RKO (cell line): Measurements from ENCODE around the gene TMEM201.

Experiments
- DNase-seq: peaks from one replicate; pipeline ENCODE4 v3.0.0-alpha.2; 2016; ENCODE audit warnings: low spot score

The TMEM201 gene

DNA sequence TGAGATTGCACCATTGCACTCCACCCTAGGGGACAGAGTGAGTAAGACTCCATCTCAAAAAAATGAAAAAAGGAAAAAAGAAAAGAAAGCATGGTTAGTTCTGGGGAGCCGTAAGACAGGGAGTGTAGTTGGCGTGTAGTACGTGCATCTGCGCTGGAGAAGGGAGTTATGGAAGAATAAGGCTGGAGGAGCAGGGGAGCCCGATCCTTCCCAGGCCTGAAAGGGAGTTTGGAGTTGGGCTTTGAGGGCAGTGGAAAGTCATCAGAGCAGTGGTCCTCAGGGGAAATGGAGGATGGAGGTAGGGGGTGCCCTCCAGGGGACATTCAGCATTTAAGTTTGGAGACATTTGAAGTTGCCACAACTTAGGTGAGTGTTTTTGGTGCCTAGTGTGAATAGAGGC lies 11.3 kb upstream of the TMEM201 start:
- DNase-seq = no peak

DNA sequence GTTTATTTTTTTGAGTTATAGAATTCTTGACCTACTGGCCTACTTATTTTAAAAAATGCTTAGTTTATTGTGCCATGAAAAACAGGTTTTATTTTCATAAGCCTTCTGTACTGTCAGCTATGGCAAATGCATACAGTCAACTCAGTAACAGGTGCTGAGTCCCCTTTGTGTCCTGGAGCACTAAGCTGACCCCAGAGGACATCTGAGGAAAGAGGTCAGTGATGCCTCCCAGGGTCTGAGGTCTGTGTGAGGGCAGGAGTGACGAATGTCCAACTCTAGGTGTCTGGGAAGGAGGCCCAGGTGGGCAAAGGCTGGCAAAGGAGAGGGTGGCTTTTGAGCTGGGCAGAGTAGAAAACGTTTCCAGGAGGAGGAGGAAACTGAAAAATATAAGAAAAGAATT lies 7.8 kb upstream of the TMEM201 start:
- no peak for DNase-seq

DNA sequence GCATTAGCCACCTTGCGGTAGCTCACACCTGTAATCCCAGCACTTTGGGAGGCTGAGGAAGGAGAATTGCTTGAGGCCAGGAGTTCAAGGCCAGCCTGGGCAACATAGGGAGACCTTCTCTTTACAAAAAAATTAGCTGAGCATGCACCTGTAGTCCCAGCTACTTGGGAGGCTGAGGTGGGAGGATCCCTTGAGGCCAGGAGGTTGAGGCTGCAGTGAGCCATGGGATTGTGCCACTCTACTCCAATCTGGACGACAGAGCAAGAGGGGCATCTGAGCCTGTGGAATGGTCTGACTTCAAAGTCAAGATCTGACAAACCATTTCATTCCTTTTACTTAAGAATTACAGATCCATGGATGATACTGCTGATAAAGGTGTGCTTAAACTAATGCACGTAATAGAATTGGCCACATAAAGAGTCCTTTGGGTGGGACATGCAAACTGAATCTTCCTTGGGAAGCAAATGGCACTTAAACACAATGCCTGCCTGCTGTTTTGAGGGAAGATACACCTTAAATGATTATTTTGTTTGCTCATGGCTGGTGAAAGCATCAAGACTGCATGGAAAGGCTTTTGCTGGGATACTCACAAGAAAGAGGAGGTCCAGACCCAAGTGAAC lies 2.5 kb upstream of the TMEM201 start:
- DNase-seq = no peak

DNA sequence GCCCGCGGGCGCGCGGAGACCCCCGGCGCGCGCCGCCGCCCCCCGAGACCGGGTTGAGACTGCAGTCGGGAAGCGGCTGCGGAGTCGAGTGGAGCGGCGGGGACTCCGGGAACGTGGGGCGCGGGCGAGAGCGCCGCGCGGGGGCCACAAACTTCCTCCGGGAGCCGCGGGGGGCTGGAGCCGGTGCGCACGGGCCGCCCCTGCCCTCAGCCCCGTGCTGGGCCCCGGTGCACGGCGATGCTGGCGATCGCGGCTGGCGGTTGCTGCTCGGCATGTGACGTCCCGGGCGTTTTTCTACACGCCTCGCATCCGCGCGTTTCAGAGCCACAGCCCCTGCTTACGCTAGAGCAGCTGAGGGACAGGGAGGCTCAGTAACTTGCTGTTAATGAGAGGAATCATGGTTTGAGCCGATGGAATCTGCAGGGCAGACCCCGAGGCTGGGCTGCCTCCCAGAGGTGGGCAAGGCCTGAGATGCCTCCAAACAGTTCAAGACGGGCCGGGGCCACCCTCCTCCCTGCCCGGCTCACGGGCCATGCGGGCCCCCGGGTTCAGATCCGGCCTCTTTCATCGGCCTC lies 520 bp downstream of the TMEM201 start:
- DNase-seq = peak; percentile 7

DNA sequence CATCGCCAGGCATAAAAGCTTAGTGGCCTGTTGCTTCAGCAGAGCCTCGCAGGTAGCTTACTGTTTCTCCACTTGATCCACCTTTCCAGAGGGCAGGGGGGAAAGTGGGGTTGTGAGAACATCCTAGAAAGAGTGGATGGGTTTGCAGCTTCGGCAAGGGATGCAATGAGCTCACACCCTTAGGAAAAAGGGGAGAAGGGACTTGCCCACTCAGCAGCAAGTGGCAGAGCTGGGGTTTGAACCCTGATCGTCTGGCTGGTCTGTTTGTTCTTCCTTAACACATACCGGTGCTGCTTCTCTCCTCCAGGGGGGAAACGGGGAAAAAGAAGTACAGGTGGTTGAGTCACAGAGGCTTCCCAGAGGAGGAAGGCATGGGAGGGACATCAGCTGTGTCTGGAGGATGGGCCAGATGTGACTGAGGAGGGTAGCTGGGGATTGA lies 1.0 kb downstream of the TMEM201 start:
- DNase-seq = peak; percentile 40

DNA sequence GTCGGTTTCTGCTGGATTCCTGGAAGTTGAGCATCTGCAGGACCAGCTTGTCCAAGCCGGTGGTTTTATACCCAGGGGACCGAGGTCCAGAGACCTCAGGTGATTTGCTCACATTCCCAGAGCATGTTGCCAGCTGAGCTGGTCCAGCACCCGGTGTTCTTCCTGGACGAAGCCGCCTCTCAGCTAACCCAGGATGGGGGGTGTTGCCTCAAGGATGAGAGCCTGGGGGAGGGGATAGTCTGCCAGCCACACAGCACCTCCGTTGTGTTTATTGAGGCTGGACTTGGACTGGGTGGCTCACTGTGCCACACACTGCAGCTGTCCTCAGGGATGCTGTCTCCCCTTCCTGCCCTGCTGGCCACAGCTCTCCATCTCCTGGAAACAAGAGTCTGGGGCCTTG lies 1.5 kb downstream of the TMEM201 start:
- no peak for DNase-seq

DNA sequence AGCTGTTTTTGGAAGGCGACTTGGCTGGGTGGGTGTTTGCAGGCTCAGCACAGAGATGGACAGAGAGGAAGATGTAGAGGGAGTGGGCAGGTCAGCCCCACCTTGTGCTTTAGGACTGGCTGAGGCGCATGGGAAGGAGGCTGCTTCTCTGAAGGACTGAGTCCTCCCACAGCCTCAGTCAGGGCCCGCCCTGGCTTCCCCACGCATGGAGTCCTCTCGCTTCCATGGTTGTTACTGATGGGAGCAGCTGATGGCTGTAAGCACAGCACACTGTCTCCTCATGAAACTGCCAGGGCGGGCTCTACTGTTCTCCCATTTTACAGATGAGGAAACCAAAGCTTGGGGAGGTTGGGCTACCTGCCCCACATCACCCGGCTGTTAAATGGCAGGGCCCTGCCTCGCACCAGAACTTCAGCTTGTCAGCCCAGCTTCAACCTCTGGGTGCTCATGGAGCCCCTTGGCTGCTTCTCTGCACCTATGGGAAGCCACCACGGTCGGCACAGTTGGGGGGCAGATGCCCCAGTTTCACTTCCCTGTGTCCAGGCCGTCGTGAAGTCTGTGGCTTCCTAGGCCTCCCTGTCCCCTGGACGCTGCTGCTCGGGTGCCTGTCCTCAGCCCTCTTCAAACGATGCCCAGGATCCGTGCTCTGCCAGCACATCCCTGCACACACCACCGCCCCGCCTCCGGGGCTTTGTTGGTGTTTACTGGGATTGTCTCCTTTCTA lies 2.4 kb downstream of the TMEM201 start:
- DNase-seq = no peak

DNA sequence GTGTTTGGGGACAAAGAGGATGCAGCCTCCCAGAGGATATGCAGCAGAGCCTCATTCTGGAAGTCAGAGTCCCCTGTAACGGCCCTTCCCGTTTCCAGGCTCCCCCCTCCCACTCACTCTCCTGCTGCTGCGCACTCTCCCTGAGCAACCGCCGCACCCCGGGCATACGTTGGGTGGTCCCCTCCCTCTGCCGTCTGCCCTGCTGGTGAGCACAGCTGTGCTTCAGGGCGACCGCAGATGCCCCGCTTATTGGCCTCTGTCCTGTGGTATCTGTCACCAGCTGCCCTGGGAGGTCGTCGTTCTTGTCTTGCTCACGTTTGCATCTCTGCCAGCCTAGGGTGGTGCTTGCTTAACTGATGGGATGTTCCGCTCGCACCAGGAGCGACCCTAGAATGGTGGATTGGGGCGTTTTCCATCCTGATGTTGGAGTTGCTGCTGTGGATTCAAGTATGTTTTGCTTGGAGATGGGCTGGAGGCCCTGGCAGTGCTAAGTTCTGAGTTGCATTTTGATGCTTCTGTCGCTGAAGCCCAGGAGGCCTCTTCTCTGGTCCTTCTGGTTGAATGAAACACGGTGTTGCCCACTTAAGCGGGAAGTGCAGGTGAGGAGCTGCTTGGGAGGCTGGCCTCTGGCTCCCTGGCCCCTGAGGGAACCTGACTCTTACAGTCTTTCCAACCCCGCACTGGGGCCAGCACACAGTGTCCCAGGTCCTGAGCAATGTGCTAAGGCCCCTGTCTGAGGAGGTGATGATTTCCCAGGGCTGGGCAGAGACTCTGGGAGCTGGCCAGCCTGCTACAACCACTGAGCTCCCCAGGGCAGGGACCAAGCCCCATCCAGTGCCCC lies 3.2 kb downstream of the TMEM201 start:
- no peak for DNase-seq

DNA sequence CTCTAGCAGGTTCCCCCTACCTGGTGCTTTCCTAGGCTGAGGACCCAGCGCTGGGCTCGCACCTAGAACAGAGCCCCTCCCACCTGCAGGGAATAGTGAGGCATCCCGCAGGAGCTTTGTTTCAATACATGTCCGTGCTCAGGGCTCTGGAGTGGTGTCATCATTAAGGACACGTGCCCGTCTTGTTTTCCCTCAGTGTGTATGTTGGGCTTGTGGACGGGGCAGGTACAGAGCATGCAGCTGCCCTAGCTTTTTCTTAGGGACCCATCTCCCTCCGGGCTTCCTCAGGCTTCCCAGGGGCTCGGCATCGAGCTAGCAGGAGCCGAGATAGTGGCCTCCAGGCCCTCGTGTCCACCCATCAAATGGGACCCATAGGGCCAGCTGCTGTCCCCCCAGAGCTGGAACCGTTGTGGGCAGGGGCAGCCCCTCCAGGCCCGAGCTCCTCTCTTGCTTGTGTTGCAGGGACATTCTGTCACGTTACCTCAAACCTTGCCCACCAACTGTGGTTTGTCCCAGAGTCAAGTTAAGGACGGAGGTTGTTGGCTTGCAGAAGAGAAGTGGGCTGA lies 3.9 kb downstream of the TMEM201 start:
- DNase-seq = no peak

DNA sequence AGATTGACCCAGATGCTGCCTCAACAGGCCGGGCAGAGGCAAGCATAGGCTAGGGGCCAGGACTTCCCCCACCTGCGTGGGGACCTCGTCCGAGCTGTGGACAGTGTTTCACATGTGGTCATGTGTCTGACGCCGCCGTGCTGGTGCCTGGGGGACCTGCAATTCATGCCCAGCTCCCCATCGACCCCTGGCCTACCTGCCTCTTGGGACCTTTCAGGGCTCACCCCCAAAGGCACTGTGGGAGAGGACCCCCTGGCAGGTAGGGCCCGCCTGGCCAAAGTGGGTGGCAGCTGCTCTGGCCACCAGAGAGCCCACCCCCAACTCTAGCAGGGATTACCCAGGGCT lies 4.4 kb downstream of the TMEM201 start:
- DNase-seq = no peak

DNA sequence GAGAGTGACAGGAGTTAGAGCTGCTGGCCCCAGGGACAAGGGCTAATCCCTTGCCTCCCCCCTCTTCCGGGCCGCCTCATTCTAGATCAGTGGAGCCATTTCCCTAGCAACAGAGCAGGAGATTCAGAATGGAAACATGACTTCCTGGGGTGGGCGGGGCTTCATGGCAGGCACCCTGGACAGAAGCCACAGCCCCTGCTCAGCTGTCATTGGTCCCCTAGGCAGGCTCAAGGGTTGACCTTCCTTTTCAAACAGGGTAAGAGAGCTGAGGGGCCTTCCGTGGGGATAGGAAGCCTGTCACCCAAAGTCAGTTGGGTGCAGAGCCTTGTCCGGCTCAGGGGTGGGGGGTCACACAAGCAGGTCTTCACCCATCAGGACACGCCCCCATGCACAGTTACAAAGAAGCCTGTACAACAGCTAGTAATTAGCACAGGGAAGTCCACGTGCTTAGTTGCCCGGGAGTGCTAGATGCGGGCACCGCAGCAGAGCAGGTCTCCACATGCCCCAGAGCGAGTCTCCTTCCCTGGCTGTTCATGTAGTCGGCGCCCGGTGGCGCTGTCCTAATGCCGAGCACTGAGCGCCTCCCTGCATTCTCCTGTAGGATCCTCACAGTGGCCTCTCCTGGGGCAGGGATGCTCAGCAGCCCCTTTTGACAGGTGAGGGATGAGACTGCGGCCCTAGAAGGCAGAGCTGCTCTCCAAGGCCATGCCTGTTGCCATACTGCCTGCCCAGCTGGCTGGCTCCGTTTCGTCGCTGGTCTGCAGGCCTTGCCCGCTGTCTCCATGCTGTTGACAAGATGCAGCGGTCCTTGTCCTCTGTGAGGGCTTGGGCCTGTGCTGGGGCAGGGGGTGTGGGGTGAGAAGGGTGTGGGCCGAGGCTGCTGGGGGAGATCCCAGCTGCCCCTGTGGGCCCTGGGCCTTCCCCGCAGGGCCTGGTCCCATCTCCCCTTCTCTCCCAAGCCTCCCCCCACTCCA lies 5.1 kb downstream of the TMEM201 start:
- DNase-seq = peak; percentile 43

DNA sequence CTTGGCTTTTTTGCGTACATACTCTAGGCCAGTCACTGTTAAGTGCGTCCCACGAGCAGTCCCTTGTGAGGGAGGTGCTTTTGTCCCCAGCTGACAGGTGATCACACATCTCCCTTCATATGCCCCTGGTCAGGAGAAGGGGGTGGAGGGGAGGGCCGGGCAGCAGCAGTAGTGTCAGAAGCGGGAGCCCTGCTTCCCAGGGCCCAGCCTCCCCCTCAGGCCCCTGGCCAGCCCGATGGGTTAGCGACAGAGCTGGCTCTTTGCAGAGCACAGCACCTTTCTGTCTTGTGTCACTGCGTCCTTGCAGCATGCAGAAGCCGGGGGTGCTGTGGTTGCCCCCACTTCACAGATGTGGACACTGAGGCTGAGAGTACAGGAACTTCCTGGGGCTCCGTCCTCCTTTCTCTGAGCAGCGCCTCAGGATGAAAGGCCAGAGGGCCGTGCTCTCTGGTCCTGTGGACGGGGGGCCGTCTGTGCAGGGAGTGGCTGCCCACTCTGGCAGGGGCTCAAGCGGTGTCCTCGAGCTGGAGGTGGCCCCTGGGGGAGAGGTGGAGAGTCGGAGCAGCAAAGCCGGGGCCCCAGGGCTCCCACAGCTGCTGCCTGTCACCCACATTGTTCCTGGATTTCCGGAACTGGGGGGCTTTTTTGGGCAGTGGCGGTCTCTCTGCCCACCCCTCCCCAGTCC lies 5.9 kb downstream of the TMEM201 start:
- no peak for DNase-seq

DNA sequence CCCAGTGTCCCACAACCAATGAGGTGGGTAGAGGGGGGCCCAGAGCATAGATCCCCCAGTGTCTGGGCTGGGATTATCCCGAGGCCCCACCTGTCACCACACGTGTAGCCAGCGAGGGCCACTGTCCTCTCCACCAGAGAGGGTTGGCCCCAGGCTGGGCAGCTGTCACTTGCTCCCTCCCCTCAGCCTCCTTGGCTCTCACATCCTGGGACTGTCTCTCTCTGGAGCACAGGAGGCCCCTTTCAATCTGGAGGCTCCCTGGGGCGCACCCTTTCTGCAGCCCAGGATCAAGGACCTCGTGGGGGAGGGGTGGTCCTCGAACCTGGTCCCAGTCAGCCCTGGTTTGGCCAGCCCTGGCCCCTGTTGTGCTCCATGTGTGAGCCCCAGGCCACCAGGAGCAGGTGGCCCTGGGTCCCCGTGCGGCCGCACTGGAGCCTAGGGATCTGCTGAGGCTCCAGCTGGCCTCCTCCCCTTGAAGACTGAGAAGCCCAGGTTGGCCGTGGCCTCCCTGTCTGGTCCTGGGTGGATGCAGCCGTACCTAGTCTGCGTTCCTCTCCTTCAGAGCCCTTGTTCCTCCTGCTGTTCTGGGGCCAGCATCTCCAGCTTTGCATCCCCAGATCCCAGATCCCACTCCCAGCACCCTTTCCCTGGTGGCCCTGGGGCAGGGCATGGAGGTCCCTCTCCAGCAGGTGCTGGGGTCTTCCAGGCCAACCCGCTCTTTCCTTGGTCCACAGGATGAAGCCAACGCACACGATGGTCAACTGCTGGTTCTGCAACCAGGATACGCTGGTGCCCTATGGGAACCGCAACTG lies 6.7 kb downstream of the TMEM201 start:
- DNase-seq = no peak

DNA sequence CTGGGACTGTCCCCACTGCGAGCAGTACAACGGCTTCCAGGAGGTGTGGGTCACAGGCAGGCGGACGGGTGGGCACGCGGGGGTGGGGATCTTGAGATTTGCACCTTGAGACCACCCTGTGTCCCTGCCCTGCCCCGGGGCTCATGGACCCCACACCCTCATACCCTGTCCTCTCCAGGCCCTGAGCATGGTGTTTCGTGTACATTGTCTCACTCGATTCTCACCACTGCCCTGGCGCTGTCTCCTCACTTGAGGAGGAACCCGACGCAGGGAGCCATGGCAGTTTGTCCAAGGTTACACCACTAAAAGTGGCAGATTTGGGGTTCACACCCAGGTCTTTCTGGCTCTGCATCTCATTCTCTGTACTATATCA lies 7.2 kb downstream of the TMEM201 start:
- no peak for DNase-seq

DNA sequence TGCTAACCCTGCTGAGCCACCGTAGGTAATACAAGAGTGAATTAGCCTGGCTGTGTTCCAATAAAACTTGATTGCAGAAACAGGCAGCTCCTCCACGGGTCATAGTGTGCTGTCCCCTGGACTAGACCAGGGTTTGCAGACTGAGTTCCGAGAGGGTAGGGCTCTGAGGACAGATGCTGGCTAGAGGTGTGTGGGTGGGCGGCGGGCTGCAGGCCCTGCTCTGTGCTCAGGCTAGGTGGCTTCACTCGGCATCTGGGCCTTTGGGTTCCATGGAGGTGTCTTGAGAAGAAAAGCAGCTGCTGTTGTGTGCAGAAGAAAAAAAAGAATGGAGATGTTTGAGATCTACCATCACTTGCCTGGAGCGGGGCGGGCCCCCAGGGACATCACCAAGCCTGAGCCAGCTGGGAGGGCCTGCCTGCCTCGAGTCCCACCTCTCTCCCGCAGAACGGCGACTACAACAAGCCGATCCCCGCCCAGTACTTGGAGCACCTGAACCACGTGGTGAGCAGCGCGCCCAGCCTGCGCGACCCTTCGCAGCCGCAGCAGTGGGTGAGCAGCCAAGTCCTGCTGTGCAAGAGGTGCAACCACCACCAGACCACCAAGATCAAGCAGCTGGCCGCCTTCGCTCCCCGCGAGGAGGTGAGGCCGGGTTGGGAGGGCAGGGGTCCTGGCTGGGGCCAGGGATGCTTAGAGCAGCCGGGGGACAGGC lies 7.9 kb downstream of the TMEM201 start:
- DNase-seq = no peak

DNA sequence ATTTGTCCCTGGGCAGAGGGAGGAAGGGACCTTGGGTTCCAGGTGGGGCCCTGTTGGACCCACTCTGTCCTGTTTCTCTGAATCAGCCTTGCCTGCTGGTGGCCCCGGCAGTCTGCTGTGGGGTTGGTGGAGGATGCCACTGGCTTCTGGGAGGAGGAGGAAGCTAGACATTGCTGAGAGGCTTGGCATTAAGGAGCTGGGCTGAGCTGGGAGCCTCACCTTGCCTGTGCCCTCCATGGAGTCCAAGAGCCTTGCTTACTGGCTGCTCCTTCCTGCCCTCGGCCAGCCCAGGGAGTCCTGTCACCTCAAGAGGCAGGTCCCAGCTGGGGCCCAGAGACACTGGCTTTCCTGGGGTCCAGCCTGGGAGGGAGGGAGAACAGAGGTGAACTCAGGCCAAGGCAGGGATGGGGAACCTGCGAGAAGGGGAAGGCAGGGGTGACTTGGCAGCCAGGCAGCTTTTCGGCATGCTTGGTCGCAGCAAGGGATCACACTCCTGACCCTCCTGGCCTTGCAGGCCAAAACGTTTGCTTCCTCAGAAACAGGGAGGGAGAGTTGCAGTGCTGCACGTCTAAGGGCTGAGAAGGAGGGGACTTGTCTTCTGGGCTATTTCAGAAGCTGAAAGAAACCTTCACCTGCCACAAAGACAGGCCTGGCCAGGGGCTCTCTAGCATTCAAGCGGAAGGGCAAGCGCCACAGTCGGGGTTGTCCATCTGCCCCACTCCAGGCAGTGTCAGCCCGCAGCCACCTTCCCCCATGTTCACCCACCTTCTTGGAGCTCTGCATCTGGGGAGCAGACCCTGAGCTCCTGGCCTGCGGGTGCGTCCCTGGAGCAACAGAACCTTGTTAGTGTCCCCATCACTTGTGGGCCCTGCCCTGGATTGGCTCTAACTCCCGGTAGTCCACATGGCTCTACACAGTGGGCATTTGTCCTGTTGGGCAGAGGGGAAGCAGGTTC lies 8.9 kb downstream of the TMEM201 start:
- DNase-seq = no peak

DNA sequence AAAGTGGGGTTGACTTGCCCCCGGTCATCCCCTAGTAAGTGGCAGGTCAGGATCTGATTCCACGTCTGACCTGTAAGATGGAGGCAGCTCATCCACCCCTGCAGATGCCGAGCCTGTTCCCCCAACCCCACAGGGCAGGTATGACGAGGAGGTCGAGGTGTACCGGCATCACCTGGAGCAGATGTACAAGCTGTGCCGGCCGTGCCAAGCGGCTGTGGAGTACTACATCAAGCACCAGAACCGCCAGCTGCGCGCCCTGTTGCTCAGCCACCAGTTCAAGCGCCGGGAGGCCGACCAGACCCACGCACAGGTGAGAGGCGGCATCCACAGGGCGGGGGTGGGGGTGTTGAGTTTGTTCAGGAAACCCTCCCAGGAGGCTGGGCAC lies 9.6 kb downstream of the TMEM201 start:
- DNase-seq = no peak

DNA sequence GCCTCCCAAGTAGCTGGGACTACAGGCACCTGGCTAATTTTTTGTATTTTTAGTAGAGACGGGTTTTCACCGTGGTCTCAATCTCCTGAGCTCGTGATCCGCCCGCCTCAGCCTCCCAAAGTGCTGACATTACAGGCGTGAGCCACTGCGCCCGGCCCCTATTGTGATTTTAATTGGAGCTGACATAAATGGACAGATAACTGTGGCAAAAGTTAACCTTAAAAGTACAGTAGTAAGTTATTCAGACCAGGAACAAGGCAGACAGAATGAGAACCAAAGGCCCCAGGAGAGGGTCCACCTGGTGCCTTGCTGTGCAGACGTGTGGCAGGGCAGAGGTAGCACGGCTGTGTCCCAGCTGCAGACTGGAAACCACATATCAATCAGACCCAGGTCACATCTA lies 11.0 kb downstream of the TMEM201 start:
- DNase-seq = no peak
